Coronary artery (tissue), 2 donors: ENCODE results near the gene NEAT1.

Experiments used
- DNase-seq: peaks from one replicate; pipeline ENCODE4 v3.0.0-alpha.2; 2017; ENCODE audit warnings: low spot score
- H3K27ac ChIP-seq, 2 donors: fragments of 200-600 bp; sonication (generic); one replicate each; pipeline ENCODE4 v1.5.1; 2016 to 2019
- H3K4me3 ChIP-seq: fragments of 200-600 bp; sonication (generic); 2 replicates; pipeline ENCODE4 v1.5.1; 2016; ENCODE audit warnings: mild to moderate bottlenecking, moderate library complexity
- TF ChIP-seq, protein P1 (sequence below): fragments of 200-600 bp; sonication (generic); IDR thresholded peaks from one replicate; pipeline ENCODE4 v1.5.1; 2019; ENCODE audit warnings: antibody characterized with exemption

The NEAT1 gene

DNA sequence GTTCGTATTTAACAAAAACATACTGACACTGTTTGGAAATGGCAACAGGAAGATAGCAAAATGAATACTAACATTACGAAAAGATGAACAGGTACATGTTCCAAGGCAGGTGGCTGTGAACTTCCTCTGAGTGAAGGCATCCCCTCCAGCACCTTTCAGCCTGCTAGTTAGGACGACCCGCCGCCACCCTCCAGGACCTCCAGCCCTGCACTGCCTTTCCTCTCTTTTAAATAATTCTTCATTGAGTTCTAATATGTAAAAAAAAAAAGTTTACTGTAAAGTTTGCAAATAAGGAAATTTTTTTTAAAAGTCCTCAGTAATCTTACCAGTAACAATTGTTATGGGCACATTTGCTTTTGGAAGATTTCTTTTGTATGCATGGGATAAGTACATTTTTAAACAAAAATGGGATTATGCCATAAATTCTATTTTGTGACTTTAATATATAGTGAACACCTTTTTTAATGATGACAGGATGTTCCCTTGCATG, 6.0 kb downstream of the NEAT1 start:
- DNase-seq = peak; percentile 75
- Histone ChIP-seq H3K4me3 (peak overlapping the region; percentile 90), H3K27ac (peak overlapping the region; percentile 99 to 100)
- TF ChIP-seq, protein P1, sequence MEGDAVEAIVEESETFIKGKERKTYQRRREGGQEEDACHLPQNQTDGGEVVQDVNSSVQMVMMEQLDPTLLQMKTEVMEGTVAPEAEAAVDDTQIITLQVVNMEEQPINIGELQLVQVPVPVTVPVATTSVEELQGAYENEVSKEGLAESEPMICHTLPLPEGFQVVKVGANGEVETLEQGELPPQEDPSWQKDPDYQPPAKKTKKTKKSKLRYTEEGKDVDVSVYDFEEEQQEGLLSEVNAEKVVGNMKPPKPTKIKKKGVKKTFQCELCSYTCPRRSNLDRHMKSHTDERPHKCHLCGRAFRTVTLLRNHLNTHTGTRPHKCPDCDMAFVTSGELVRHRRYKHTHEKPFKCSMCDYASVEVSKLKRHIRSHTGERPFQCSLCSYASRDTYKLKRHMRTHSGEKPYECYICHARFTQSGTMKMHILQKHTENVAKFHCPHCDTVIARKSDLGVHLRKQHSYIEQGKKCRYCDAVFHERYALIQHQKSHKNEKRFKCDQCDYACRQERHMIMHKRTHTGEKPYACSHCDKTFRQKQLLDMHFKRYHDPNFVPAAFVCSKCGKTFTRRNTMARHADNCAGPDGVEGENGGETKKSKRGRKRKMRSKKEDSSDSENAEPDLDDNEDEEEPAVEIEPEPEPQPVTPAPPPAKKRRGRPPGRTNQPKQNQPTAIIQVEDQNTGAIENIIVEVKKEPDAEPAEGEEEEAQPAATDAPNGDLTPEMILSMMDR = no peak

DNA sequence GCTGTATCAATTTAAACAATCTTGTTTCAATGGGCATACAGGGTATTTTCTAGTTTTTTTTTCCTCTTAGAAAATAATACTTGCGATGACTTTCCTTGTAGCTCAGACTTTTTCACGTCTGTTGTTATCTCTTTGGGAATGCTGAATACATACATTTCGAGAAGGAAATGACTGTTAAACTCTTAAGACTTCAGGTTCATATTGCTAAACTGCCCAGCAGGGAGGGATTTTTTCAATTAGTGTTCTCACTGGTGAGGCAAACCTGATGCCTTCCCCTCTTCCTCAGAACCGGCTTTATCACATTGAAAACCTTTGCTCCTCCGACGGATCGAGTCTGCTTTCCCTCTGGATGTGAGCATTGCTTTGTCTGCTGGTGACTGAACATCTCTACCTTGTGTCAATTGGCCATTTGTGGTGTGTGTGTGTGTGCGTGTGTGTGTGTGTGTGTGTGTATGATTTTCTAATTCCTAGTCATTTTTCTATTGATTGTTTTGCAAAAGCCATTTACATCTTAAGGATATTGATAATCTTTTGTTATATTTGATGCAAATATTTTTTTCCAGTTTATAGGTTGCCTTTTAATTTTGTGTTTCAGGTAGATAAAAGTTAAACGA, 6.6 kb downstream of the NEAT1 start:
- DNase-seq = peak; percentile 72
- TF ChIP-seq, protein P1 = no peak
- Histone ChIP-seq H3K27ac (peak overlapping the region; percentile 99 to 100), H3K4me3 (peak overlapping the region; percentile 90)

DNA sequence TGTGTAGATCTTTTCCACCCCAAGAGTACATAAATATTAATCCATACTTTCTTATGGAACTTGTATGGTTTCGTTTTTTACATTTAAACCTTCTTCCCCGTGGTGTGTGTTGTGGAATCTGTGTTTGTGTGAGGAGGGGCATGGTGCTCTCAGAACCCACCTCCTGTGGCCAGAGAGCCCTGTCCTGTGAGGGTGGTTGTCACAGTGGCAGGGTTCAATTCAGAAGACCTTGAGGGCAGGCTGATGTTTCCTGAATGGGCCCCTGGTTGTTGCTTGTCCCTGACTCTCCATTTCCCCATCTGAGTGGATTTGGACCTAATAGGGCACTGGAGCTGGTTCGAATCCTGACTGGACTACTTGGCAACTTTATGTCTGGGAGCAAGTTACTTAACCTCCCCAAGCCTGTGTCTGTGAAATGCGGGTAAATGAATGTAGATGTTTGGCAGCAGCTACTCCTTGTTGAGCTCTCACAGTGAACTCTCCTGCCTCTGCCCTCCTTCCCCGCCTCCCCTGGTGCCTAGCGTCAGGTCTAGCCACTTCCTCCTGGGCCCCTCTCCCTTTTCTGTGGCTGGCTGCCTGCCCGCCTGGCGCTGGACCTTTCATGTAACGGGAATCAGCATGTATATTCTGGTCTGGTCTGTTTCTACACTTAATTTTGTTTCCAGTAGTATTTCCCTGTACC, 7.3 kb downstream of the NEAT1 start:
- peak overlapping the region; percentile 90 for H3K4me3 ChIP-seq
- peak; percentile 87 for DNase-seq
- H3K27ac ChIP-seq = peak overlapping the region; percentile 76 to 99
- TF ChIP-seq, protein P1 = no peak

DNA sequence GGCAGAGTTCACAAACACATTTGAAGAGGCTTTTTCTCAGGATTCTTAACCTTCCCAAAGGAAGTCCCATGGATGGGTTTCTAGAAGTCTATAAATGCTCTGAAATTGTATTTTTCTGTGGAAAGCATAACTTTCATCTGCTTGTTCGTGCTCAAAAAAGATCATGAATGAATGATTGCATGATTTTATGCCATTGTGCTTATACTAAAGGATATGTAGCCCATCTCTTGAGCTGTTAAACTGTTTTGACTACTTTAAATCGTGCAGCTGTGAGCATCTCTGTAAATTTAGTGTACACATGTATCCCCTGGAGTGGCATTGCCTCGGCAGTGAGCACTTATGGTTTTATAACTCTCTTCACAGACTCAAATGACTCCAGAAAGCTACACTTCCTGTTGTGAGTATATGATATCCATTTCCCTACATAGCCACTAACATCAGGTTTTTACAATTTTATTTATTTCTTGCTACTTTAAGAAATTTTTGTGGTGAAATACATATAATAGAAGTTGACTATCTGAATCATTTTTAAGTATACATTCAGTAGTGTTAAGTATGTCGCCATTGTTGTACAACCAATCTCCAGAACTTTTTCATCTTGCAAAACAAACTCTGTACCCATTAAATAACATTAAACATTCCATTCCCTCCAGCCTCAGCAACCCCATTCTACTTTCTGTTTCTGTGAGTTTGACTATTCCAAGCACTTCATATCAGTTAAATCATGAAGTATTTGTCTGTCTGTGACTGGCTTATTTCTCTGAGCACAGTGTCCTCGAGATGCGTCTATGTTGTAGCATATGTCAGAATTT, 8.0 kb downstream of the NEAT1 start:
- Histone ChIP-seq H3K4me3 (peak overlapping the region; percentile 90), H3K27ac (peak overlapping the region; percentile 76 to 99)
- DNase-seq = peak; percentile 45
- TF ChIP-seq, protein P1 = no peak

DNA sequence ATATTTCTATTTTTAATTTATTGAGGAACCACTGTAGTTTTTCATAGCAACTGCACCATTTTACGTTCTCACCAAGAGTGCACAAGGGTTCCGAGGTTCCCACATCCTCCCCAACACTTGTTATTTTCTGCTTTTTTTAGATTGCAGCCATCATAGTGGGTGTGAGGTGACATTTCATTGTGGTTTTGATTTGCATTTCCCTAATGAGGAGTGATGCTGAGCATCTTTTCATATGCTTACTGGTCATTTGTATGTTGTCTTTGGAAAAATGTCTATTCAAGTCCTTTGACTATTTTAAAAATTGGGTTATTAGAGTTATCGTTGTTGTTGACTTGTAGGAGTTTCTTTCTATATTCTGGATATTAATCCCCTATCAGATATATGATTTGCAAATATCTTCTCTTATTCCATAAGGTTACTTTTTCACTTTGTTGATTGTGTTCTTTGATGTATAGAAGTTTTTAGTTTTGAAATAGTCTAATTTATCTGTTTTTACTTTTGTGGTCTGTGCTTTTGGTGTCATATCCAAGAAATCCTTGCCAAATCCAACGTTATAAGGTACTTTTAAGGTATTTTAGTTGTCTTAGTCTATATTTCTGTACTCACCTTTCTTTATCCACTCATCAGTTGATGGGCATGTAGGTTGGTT, 9.0 kb downstream of the NEAT1 start:
- peak overlapping the region; percentile 90 for H3K4me3 ChIP-seq
- TF ChIP-seq, protein P1 = no peak
- peak overlapping the region; percentile 76 to 99 for H3K27ac ChIP-seq
- DNase-seq = no peak

DNA sequence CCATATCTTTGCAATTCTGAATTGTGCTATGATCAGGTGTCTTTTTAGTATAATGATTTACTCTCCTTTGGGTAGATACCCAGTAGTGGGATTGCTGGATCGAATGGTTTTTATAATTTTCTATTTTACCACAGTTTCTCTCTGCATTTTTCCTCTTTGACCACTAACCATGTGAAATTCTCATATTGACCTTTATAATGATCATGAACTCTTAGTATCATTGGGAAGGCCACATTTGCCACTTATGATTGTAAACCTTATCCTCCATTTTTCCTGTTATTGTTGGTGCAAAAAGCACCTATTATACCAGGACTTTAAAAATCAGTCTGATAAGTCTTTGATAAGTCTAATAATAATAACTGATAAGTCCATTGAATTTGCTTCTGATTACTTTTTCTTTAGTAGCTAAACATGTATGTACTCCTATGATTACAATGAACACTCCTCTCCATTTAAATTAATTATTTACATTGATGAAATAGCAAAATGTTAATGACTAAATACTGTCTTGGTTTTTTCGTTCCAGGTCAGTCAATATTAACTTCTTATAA, 9.6 kb downstream of the NEAT1 start:
- TF ChIP-seq, protein P1 = no peak
- DNase-seq = no peak
- H3K4me3 ChIP-seq = peak overlapping the region; percentile 90
- peak overlapping the region in 1 of 2 donors; percentile 0 for H3K27ac ChIP-seq
